Lower leg skin (tissue), 3 donors: ENCODE results near the gene SCN1A.

Experiments
- CTCF ChIP-seq, 3 donors: fragments of 450-650 bp; IDR thresholded peaks; one replicate each; pipeline ENCODE4 v1.5.1; 2016; ENCODE audit warnings: antibody characterized with exemption in 3 of 3, mild to moderate bottlenecking in 3 of 3, moderate library complexity in 2 of 3
- POLR2A ChIP-seq, 2 donors: fragments of 450-650 bp; IDR thresholded peaks; one replicate each; pipeline ENCODE4 v1.6.1; 2016 to 2017; ENCODE audit warnings: antibody characterized with exemption in 2 of 2, mild to moderate bottlenecking in 1 of 2, moderate library complexity in 1 of 2

GRCh38 chr2:166082736-166083135 lies 45.1 kb downstream of the SCN1A start:
- no peak for TF ChIP-seq CTCF (IDR thresholded peaks at IDR 0.05)
- TF ChIP-seq POLR2A (IDR thresholded peaks at IDR 0.05): no peak
